ENCODE data around the gene YIPF3. TPM values are rescaled to one million over a fixed set of nuclear protein-coding genes. Genes with fewer than 3 reads are reported as not detected.
A peak's percentile ranks its signal among the peaks of the same experiment; 100 is the strongest.

YIPF3 gene
- total RNA-seq, 2 experiments from 2014 or later: 32.6 to 33.9 TPM

GRCh38 chr6:43511824-43512415, 4.8 kb downstream of the YIPF3 start:
- DNase-seq (no peak), ATAC-seq (no peak)
- peaks cover 18% of the 10 kb centered on the region for H3K27me3 Mint-ChIP-seq
- ChIA-PET CTCF (interaction anchor here (1.4 kb wide), 1 partner anchor 57 kb away, joined by 4 read pairs; the partner anchor contains the start of gene DLK2), POLR2A (interaction anchor here (0.9 to 1.5 kb wide), 4 partner anchors 10 to 26 kb away, joined by 3 to 6 read pairs (median 4); no protein-coding TSS in a partner anchor)
- intact Hi-C loops (cut with micrococcal nuclease): no loop called here
- H3K36me3 Mint-ChIP-seq (ENCODE audit: low read depth): peaks cover 28% of the 10 kb centered on the region
- no peak for TF ChIP-seq CTCF (IDR thresholded peaks at IDR 0.05)
- H3K9me3 Mint-ChIP-seq: no peaks in the 10 kb centered on the region
- no peak overlapping the region for H3K27ac Mint-ChIP-seq
- H3K4me1 Mint-ChIP-seq (ENCODE audit: low read depth): peaks cover 30% of the 10 kb centered on the region
- H3K4me3 Mint-ChIP-seq: no peak overlapping the region

DNA sequence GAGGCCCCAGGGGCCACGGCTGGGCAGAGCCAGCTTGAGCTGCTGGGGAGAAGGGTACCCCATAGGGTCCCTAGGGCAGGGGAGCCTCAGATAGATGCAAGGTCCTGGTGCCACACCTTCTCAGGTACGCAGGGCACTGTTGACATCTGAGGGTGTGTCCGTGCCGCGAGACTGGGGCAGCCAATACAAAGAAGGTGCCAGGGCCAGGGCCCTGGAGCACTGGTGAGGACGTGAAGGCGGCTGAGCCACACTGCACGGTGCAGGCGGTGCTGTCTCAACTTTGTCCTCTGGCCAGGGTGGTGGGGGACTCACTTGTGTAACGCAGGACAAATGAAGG, 5.9 kb downstream of the YIPF3 start:
- CTCF ChIA-PET: interaction anchor here (0.7 kb wide), 1 partner anchor 281 kb away, joined by 3 read pairs; the partner anchor contains the start of gene DNPH1
- no peak for TF ChIP-seq CTCF (IDR thresholded peaks at IDR 0.05)
- POLR2A ChIA-PET: interaction anchor here (0.7 to 1.3 kb wide), 4 partner anchors 11 to 264 kb away, joined by 3 to 4 read pairs (median 3); no protein-coding TSS in a partner anchor
- H3K4me3 Mint-ChIP-seq: peak overlapping the region; percentile 58
- H3K27ac Mint-ChIP-seq: no peak overlapping the region
- DNase-seq (no peak), ATAC-seq (no peak)
- H3K36me3 Mint-ChIP-seq (ENCODE audit: low read depth): peaks cover 26% of the 10 kb centered on the region
- no peaks in the 10 kb centered on the region for H3K9me3 Mint-ChIP-seq
- peaks cover 18% of the 10 kb centered on the region for H3K27me3 Mint-ChIP-seq
- intact Hi-C loops (cut with micrococcal nuclease): no loop called here
- H3K4me1 Mint-ChIP-seq (ENCODE audit: low read depth): peaks cover 26% of the 10 kb centered on the region

GRCh38 chr6:43509984-43510826, 6.5 kb downstream of the YIPF3 start, which contains the start of gene LRRC73:
LRRC73 (minus strand) TSS chr6:43510346; CDS start chr6:43509785, 561 bp downstream.
- ATAC-seq (peak; percentile 68), DNase-seq (peak; percentile 76)
- CTCF ChIA-PET: interaction anchor here (0.7 to 1.3 kb wide), 4 partner anchors 54 to 281 kb away, joined by 3 to 4 read pairs (median 4); partner anchors contain the start of gene DNPH1
- no peak for TF ChIP-seq CTCF (IDR thresholded peaks at IDR 0.05)
- Mint-ChIP-seq H3K4me3 (peak within 1 kb of the TSS; percentile 66), H3K9me3 (no peaks in the 10 kb centered on the region), H3K36me3 (ENCODE audit: low read depth) (peaks cover 25% of the 10 kb centered on the region), H3K27me3 (peaks cover 18% of the 10 kb centered on the region), H3K4me1 (ENCODE audit: low read depth) (peaks cover 20% of the 10 kb centered on the region), H3K27ac (no peak within 1 kb of the TSS)
- POLR2A ChIA-PET: interaction anchor here (1.1 to 6.1 kb wide), 4 partner anchors 9 to 263 kb away, joined by 3 to 77 read pairs (median 4); partner anchors contain the start of genes POLR1C and YIPF3
- intact Hi-C loops (cut with micrococcal nuclease): loop anchor here (5.0 kb wide), 2 partner anchors 53 to 243 kb away; partner anchors contain the start of gene DLK2

- ChIA-PET CTCF (interaction anchor here (0.7 to 3.9 kb wide), 6 partner anchors 31 to 341 kb away, joined by 3 to 20 read pairs (median 4); no protein-coding TSS in a partner anchor), POLR2A (interaction anchor here (1.1 to 6.1 kb wide), 4 partner anchors 10 to 263 kb away, joined by 3 to 77 read pairs (median 4); partner anchors contain the start of genes POLR1C and YIPF3)
- Mint-ChIP-seq H3K4me1 (ENCODE audit: low read depth) (peaks cover 14% of the 10 kb centered on the region), H3K4me3 (peak overlapping the region; percentile 66), H3K27ac (no peak overlapping the region), H3K9me3 (no peaks in the 10 kb centered on the region), H3K36me3 (ENCODE audit: low read depth) (peaks cover 19% of the 10 kb centered on the region), H3K27me3 (peaks cover 18% of the 10 kb centered on the region)
- no peak for ATAC-seq
- intact Hi-C loops (cut with micrococcal nuclease): loop anchor here (5.0 kb wide), 2 partner anchors 52 to 242 kb away; partner anchors contain the start of gene DLK2
- DNase-seq: no peak
- no peak for TF ChIP-seq CTCF (IDR thresholded peaks at IDR 0.05)
Observed at GRCh38 chr6:43509142-43509983, 7.4 kb downstream of the YIPF3 start.

All from activated CD8-positive, alpha-beta T cell treated with anti-CD3 and anti-CD28 coated beads for 36 hours (primary cell).